HEK293 (cell line): Measurements from ENCODE around the gene KREMEN1.

Experiments used
- CTCF ChIA-PET: fragments of 350-600 bp; formaldehyde crosslinking; extraction: SDS; loops from one replicate; lab custom pipeline; 2021; ENCODE audit warnings: antibody characterized with exemption; lab: Yijun Ruan, JAX
- POLR2A ChIA-PET: fragments of 300-600 bp; formaldehyde crosslinking; extraction: SDS; loops from one replicate; lab custom pipeline; 2020; ENCODE audit warnings: antibody characterized with exemption, inconsistent platforms; lab: Yijun Ruan, JAX
- H3K27ac ChIP-seq: fragments of 200-500 bp; sonication (Bioruptor generic); 2 replicates; pipeline ENCODE4 v1.5.1; 2014; ENCODE audit warnings: low read depth, low read length, control low read depth, inconsistent platforms; ENCODE audit errors: extremely low read depth
- H3K36me3 ChIP-seq, 2 experiments: fragments of 200-500 bp in 1 of 2; sonication (Bioruptor generic) in 1 of 2; 1 replicate in 1 of 2; 2 replicates in 1 of 2; pipeline ENCODE4 v1.5.1; 2014 to 2017; ENCODE audit warnings: inconsistent platforms in 2 of 2, low read length in 2 of 2; ENCODE audit not compliant: control insufficient read depth in 2 of 2, insufficient read depth in 1 of 2
- H3K4me1 ChIP-seq: fragments of 200-500 bp; sonication (Bioruptor generic); 2 replicates; pipeline ENCODE4 v1.5.1; 2014; ENCODE audit warnings: mild to moderate bottlenecking, low read length, inconsistent platforms; ENCODE audit not compliant: control insufficient read depth, insufficient read depth
- H3K4me3 ChIP-seq: 2 replicates; pipeline ENCODE4 v1.5.1; 2011; ENCODE audit warnings: low read depth, mild to moderate bottlenecking, control low read depth, low read length, moderate library complexity
- H3K9me3 ChIP-seq: fragments of 200-500 bp; sonication (Bioruptor generic); 2 replicates; pipeline ENCODE4 v1.5.1; 2014; ENCODE audit warnings: low read depth, low read length, inconsistent platforms; ENCODE audit not compliant: control insufficient read depth, insufficient read depth
- EGR2 ChIP-seq: fragments of 450-650 bp; formaldehyde crosslinking; IDR thresholded peaks from 2 replicates; pipeline ENCODE4 v1.5.1; 2016; ENCODE audit warnings: low read depth, missing biosample characterization, missing genetic modification characterization
- GLIS2 ChIP-seq: fragments of 450-650 bp; formaldehyde crosslinking; IDR thresholded peaks from 2 replicates; pipeline ENCODE4 v1.5.1; 2016; ENCODE audit warnings: missing biosample characterization, missing genetic modification characterization
- KLF1 ChIP-seq: fragments of 450-650 bp; formaldehyde crosslinking; IDR thresholded peaks from 2 replicates; pipeline ENCODE4 v1.5.1; 2016; ENCODE audit warnings: missing biosample characterization, missing genetic modification characterization
- KLF8 ChIP-seq: fragments of 450-650 bp; formaldehyde crosslinking; IDR thresholded peaks from 2 replicates; pipeline ENCODE4 v1.5.1; 2016; ENCODE audit warnings: missing biosample characterization, missing genetic modification characterization
- MZF1 ChIP-seq: fragments of 450-650 bp; formaldehyde crosslinking; IDR thresholded peaks from 2 replicates; pipeline ENCODE4 v1.5.1; 2017; ENCODE audit warnings: missing biosample characterization, missing genetic modification characterization, borderline replicate concordance
- SP2 ChIP-seq: fragments of 450-650 bp; formaldehyde crosslinking; IDR thresholded peaks from 2 replicates; pipeline ENCODE4 v1.5.1; 2016; ENCODE audit warnings: missing biosample characterization, missing genetic modification characterization
- TCF7L2 ChIP-seq: IDR thresholded peaks from 2 replicates; pipeline ENCODE4 v1.6.1; 2011; ENCODE audit warnings: low read depth, mild to moderate bottlenecking, inconsistent platforms, low read length, moderate library complexity, borderline replicate concordance
- ZBTB48 ChIP-seq: fragments of 450-650 bp; formaldehyde crosslinking; IDR thresholded peaks from 2 replicates; pipeline ENCODE4 v1.5.1; 2016; ENCODE audit warnings: missing biosample characterization, missing genetic modification characterization
- ZBTB8A ChIP-seq: fragments of 450-650 bp; formaldehyde crosslinking; IDR thresholded peaks from 2 replicates; pipeline ENCODE4 v1.5.1; 2016; ENCODE audit warnings: missing biosample characterization, missing genetic modification characterization
- ZFHX2 ChIP-seq: fragments of 450-650 bp; formaldehyde crosslinking; conservative IDR thresholded peaks from 2 replicates; pipeline ENCODE4 v1.5.1; 2016; ENCODE audit warnings: missing biosample characterization, missing genetic modification characterization
- ZNF114 ChIP-seq: fragments of 450-650 bp; formaldehyde crosslinking; IDR thresholded peaks from 2 replicates; pipeline ENCODE4 v1.5.0; 2017; ENCODE audit warnings: missing biosample characterization, missing genetic modification characterization
- ZNF335 ChIP-seq: fragments of 450-650 bp; formaldehyde crosslinking; conservative IDR thresholded peaks from 2 replicates; pipeline ENCODE4 v1.5.1; 2016; ENCODE audit warnings: missing biosample characterization, missing genetic modification characterization
- ZNF394 ChIP-seq: fragments of 450-650 bp; formaldehyde crosslinking; IDR thresholded peaks from 2 replicates; pipeline ENCODE4 v1.5.1; 2016; ENCODE audit warnings: missing biosample characterization, missing genetic modification characterization, mild to moderate bottlenecking, moderate library complexity, borderline replicate concordance
- ZNF449 ChIP-seq: fragments of 450-650 bp; formaldehyde crosslinking; IDR thresholded peaks from 2 replicates; pipeline ENCODE4 v1.5.1; 2017; ENCODE audit warnings: missing biosample characterization, mild to moderate bottlenecking, missing genetic modification characterization, moderate library complexity
- ZNF501 ChIP-seq: fragments of 450-650 bp; formaldehyde crosslinking; IDR thresholded peaks from 2 replicates; pipeline ENCODE4 v1.5.1; 2016; ENCODE audit warnings: missing biosample characterization, missing genetic modification characterization
- ZNF549 ChIP-seq: fragments of 450-650 bp; IDR thresholded peaks from 2 replicates; pipeline ENCODE4 v1.5.1; 2018; ENCODE audit warnings: missing biosample characterization, missing genetic modification characterization, mild to moderate bottlenecking, inconsistent platforms, moderate library complexity
- ZNF580 ChIP-seq: fragments of 450-650 bp; formaldehyde crosslinking; IDR thresholded peaks from 2 replicates; pipeline ENCODE4 v1.5.1; 2016; ENCODE audit warnings: missing biosample characterization, missing genetic modification characterization
- ZNF600 ChIP-seq: fragments of 450-650 bp; formaldehyde crosslinking; IDR thresholded peaks from 2 replicates; pipeline ENCODE4 v1.5.1; 2016; ENCODE audit warnings: missing biosample characterization, missing genetic modification characterization
- ZNF660 ChIP-seq: fragments of 450-650 bp; IDR thresholded peaks from 2 replicates; pipeline ENCODE4 v1.5.1; 2018; ENCODE audit warnings: missing biosample characterization, mild to moderate bottlenecking, missing genetic modification characterization
- ZNF664 ChIP-seq: fragments of 450-650 bp; formaldehyde crosslinking; IDR thresholded peaks from 2 replicates; pipeline ENCODE4 v1.5.1; 2016; ENCODE audit warnings: missing biosample characterization, missing genetic modification characterization
- ZSCAN30 ChIP-seq: fragments of 450-650 bp; IDR thresholded peaks from 2 replicates; pipeline ENCODE4 v1.5.1; 2018; ENCODE audit warnings: missing biosample characterization, mild to moderate bottlenecking, missing genetic modification characterization, moderate library complexity
- TF ChIP-seq, protein P1 (sequence below): fragments of 450-650 bp; formaldehyde crosslinking; IDR thresholded peaks from 2 replicates; pipeline ENCODE4 v1.5.1; 2016; ENCODE audit warnings: missing biosample characterization, missing genetic modification characterization
- TF ChIP-seq, protein P2 (sequence below): fragments of 450-650 bp; formaldehyde crosslinking; IDR thresholded peaks from 2 replicates; pipeline ENCODE4 v1.5.1; 2016; ENCODE audit warnings: missing biosample characterization, missing genetic modification characterization
- TF ChIP-seq, protein P3 (sequence below): fragments of 450-650 bp; formaldehyde crosslinking; optimal IDR thresholded peaks from 2 replicates; pipeline ENCODE3; 2016; ENCODE audit warnings: missing biosample characterization, mild to moderate bottlenecking, missing genetic modification characterization

KREMEN1 gene

DNA sequence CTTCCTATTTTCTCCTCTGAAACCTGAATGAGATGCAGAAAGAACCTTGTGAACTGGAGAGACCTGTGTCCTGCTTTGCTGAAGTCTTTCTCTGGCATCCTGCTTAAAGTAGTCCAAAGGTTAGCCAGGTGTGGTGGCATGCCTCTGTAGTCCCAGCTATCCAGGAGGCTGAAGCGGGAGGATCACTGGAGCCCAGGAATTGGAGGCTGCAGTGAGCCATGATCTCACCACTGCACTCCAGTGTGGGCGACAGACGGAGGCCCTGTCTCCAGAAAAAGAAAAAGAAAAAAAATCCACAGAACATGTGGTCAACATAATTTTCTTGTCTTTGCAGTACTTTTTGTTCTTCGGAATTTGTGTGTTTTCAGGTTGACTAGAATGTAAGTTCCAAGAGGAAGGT is 2.3 kb upstream of the KREMEN1 start (continued):
- no peak for TF ChIP-seq ZNF580 (tag by site-specific recombination)

- POLR2A ChIA-PET = interaction anchor here (0.6 to 1.4 kb wide), 3 partner anchors 10 to 189 kb away, joined by 3 to 4 read pairs (median 3); partner anchors contain the start of gene C22orf31
- H3K4me1 ChIP-seq = no peaks in the 10 kb centered on the region; the same call in 1 of the 2 replicates
- CTCF ChIA-PET = interaction anchor here (1.5 kb wide), 2 partner anchors 30 to 83 kb away, joined by 5 to 6 read pairs; no protein-coding TSS in a partner anchor
- H3K4me3 ChIP-seq = no peak overlapping the region
- H3K27ac ChIP-seq = no peak overlapping the region
- no peaks in the 10 kb centered on the region for H3K36me3 ChIP-seq
- no peaks in the 10 kb centered on the region for H3K9me3 ChIP-seq
- TF ChIP-seq, protein P1, sequence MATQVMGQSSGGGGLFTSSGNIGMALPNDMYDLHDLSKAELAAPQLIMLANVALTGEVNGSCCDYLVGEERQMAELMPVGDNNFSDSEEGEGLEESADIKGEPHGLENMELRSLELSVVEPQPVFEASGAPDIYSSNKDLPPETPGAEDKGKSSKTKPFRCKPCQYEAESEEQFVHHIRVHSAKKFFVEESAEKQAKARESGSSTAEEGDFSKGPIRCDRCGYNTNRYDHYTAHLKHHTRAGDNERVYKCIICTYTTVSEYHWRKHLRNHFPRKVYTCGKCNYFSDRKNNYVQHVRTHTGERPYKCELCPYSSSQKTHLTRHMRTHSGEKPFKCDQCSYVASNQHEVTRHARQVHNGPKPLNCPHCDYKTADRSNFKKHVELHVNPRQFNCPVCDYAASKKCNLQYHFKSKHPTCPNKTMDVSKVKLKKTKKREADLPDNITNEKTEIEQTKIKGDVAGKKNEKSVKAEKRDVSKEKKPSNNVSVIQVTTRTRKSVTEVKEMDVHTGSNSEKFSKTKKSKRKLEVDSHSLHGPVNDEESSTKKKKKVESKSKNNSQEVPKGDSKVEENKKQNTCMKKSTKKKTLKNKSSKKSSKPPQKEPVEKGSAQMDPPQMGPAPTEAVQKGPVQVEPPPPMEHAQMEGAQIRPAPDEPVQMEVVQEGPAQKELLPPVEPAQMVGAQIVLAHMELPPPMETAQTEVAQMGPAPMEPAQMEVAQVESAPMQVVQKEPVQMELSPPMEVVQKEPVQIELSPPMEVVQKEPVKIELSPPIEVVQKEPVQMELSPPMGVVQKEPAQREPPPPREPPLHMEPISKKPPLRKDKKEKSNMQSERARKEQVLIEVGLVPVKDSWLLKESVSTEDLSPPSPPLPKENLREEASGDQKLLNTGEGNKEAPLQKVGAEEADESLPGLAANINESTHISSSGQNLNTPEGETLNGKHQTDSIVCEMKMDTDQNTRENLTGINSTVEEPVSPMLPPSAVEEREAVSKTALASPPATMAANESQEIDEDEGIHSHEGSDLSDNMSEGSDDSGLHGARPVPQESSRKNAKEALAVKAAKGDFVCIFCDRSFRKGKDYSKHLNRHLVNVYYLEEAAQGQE (tag by site-specific recombination) = no peak
- TF ChIP-seq KLF8 (tag by site-specific recombination) (peak; percentile 13; the same call in 1 of the 2 replicates), ZNF449 (tag by site-specific recombination) (peak; percentile 51; the same call in 1 of the 2 replicates), ZNF549 (tag by site-specific recombination) (no peak), ZNF501 (no peak), ZNF394 (no peak), ZNF114 (tag by site-specific recombination) (no peak), MZF1 (tag by site-specific recombination) (no peak), ZSCAN30 (tag by site-specific recombination) (no peak), ZNF600 (tag by site-specific recombination) (0 out of 2 replicates have a peak, but pooled peaks have one; percentile 19), KLF1 (tag by site-specific recombination) (peak; percentile 85), EGR2 (tag by site-specific recombination) (peak; percentile 76), GLIS2 (peak; percentile 53; the same call in 1 of the 2 replicates), ZBTB8A (tag by site-specific recombination) (peak; percentile 76), SP2 (peak; percentile 70), TCF7L2 (peak; percentile 57; the same call in 1 of the 2 replicates), ZNF335 (tag by site-specific recombination) (peak; percentile 49), ZNF660 (tag by site-specific recombination) (no peak), ZBTB48 (tag by site-specific recombination) (peak; percentile 68; the same call in 1 of the 2 replicates), ZNF664 (tag by site-specific recombination) (peak; percentile 64; the same call in 1 of the 2 replicates), ZFHX2 (tag by site-specific recombination) (peak; percentile 94)
- TF ChIP-seq, protein P2, sequence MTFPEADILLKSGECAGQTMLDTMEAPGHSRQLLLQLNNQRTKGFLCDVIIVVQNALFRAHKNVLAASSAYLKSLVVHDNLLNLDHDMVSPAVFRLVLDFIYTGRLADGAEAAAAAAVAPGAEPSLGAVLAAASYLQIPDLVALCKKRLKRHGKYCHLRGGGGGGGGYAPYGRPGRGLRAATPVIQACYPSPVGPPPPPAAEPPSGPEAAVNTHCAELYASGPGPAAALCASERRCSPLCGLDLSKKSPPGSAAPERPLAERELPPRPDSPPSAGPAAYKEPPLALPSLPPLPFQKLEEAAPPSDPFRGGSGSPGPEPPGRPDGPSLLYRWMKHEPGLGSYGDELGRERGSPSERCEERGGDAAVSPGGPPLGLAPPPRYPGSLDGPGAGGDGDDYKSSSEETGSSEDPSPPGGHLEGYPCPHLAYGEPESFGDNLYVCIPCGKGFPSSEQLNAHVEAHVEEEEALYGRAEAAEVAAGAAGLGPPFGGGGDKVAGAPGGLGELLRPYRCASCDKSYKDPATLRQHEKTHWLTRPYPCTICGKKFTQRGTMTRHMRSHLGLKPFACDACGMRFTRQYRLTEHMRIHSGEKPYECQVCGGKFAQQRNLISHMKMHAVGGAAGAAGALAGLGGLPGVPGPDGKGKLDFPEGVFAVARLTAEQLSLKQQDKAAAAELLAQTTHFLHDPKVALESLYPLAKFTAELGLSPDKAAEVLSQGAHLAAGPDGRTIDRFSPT = no peak
- TF ChIP-seq, protein P3, sequence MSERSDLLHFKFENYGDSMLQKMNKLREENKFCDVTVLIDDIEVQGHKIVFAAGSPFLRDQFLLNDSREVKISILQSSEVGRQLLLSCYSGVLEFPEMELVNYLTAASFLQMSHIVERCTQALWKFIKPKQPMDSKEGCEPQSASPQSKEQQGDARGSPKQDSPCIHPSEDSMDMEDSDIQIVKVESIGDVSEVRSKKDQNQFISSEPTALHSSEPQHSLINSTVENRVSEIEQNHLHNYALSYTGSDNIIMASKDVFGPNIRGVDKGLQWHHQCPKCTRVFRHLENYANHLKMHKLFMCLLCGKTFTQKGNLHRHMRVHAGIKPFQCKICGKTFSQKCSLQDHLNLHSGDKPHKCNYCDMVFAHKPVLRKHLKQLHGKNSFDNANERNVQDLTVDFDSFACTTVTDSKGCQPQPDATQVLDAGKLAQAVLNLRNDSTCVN = peak; percentile 57
Measured at GRCh38 chr22:29071261-29072045, 1.4 kb upstream of the KREMEN1 start.
